DOHH2 (cell line): ENCODE results near the gene BIN1.

Experiments used
- H3F3A ChIP-seq: fragments of 200-600 bp; sonication (generic), shearing (Covaris generic); 2 replicates; pipeline ENCODE4 v1.6.0; 2016; ENCODE audit warnings: antibody characterized with exemption, mild to moderate bottlenecking; ENCODE audit not compliant: control insufficient read depth, insufficient read depth
- H3K27ac ChIP-seq: fragments of 200-600 bp; sonication (generic); 2 replicates; pipeline ENCODE4 v1.5.1; 2014; ENCODE audit warnings: low read depth, mild to moderate bottlenecking, low read length, moderate library complexity
- H3K27me3 ChIP-seq: fragments of 200-600 bp; sonication (generic); 2 replicates; pipeline ENCODE4 v1.6.1; 2014; ENCODE audit warnings: mild to moderate bottlenecking, low read length, mixed read lengths; ENCODE audit not compliant: control insufficient read depth
- H3K36me3 ChIP-seq: fragments of 200-600 bp; sonication (generic); 2 replicates; pipeline ENCODE4 v1.6.1; 2014; ENCODE audit warnings: mild to moderate bottlenecking, low read length, moderate library complexity, mixed read lengths; ENCODE audit not compliant: control insufficient read depth
- H3K4me1 ChIP-seq: fragments of 200-600 bp; sonication (generic); 2 replicates; pipeline ENCODE4 v1.6.1; 2014; ENCODE audit warnings: mild to moderate bottlenecking, low read length, mixed read lengths; ENCODE audit not compliant: control insufficient read depth
- H3K4me2 ChIP-seq: fragments of 200-600 bp; sonication (generic); 2 replicates; pipeline ENCODE4 v1.6.0; 2014; ENCODE audit warnings: mild to moderate bottlenecking, low read length, moderate library complexity
- H3K4me3 ChIP-seq: fragments of 200-600 bp; sonication (generic); 2 replicates; pipeline ENCODE4 v1.5.1; 2014; ENCODE audit warnings: mild to moderate bottlenecking, low read length, mixed read lengths
- H3K79me2 ChIP-seq: fragments of 200-600 bp; sonication (generic); 2 replicates; pipeline ENCODE4 v1.6.1; 2014; ENCODE audit warnings: mild to moderate bottlenecking, low read length, mixed read lengths; ENCODE audit not compliant: control insufficient read depth
- H3K9me2 ChIP-seq: fragments of 200-600 bp; sonication (generic); replicated peaks from 2 replicates; pipeline ENCODE4 v1.6.1; 2014; ENCODE audit warnings: mild to moderate bottlenecking, low read length, mixed read lengths; ENCODE audit not compliant: control insufficient read depth
- H3K9me3 ChIP-seq: fragments of 200-600 bp; sonication (generic); 2 replicates; pipeline ENCODE4 v1.6.1; 2014; ENCODE audit warnings: antibody characterized with exemption, low read length, mixed read lengths; ENCODE audit not compliant: control insufficient read depth, insufficient read depth
- H4K20me1 ChIP-seq: fragments of 200-600 bp; sonication (generic); 2 replicates; pipeline ENCODE4 v1.6.0; 2014; ENCODE audit warnings: low read depth, mild to moderate bottlenecking, antibody characterized with exemption, low read length, moderate library complexity; ENCODE audit not compliant: control insufficient read depth, insufficient read depth
- CTCF ChIP-seq: fragments of 200-600 bp; sonication (generic); IDR thresholded peaks from one replicate; pipeline ENCODE4 v1.5.1; 2014; ENCODE audit warnings: antibody characterized with exemption, mild to moderate bottlenecking, low read depth, low read length; ENCODE audit not compliant: poor library complexity, severe bottlenecking
- EZH2phosphoT487 ChIP-seq: fragments of 200-600 bp; sonication (generic); IDR thresholded peaks from 2 replicates; pipeline ENCODE4 v1.6.1; 2017; ENCODE audit warnings: borderline replicate concordance, mild to moderate bottlenecking, antibody characterized with exemption, low read length, moderate library complexity, mixed read lengths

The BIN1 gene

GRCh38 chr2:127056631-127057370 is 50.2 kb downstream of the BIN1 start:
- Histone ChIP-seq H3K4me2 (no peak overlapping the region), H3K9me2 (no peaks in the 10 kb centered on the region), H3K27me3 (no peaks in the 10 kb centered on the region), H3K27ac (no peak overlapping the region), H3K36me3 (no peaks in the 10 kb centered on the region), H4K20me1 (no peaks in the 10 kb centered on the region), H3K79me2 (no peaks in the 10 kb centered on the region), H3K4me1 (no peaks in the 10 kb centered on the region), H3F3A (no peaks in the 10 kb centered on the region), H3K9me3 (no peaks in the 10 kb centered on the region), H3K4me3 (no peak overlapping the region)
- TF ChIP-seq EZH2phosphoT487 = no peak
- no peak for TF ChIP-seq CTCF

DNA sequence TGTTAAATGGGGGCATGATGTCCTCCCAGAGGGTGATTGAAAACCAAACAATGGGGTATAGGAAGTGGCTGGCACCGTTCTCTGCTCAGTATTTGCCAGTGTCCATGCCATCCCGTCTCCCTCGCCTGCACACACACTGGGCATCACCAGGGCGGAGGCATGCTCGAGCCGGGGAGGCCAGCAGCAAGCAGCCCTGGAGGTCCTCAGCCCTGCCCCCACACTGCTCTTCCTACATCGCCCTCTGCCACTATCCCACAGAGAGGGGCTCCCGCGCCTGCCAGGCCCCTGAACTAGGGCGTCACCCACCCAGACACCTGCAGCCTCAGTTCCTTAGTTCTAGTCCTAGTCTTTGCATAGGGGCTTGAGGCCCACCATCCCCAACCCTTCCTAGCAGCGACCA is 50.9 kb downstream of the BIN1 start:
- TF ChIP-seq EZH2phosphoT487 (no peak), CTCF (no peak)
- Histone ChIP-seq H3K27ac (no peak overlapping the region), H3K9me2 (no peaks in the 10 kb centered on the region), H4K20me1 (no peaks in the 10 kb centered on the region), H3K27me3 (no peaks in the 10 kb centered on the region), H3K4me1 (no peaks in the 10 kb centered on the region), H3K79me2 (no peaks in the 10 kb centered on the region), H3K9me3 (no peaks in the 10 kb centered on the region), H3K4me3 (no peak overlapping the region), H3K4me2 (no peak overlapping the region), H3K36me3 (no peaks in the 10 kb centered on the region), H3F3A (no peaks in the 10 kb centered on the region)

DNA sequence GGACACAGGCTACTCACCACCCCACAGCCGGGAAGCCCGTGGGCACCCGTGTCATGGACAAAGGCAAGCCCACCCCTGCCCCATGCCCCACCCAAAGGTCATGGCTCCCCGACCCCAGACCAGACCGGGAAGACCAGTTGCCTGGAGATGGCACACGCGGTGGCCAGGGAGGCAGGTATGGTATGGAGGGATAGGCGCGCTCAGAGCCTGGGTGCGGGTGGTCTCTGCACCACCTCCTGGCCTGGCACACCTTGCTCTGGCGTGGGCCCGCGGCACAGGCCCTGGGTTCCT is 51.2 kb downstream of the BIN1 start:
- H3K27me3 ChIP-seq = no peaks in the 10 kb centered on the region
- H3K9me2 ChIP-seq = no peaks in the 10 kb centered on the region
- H3F3A ChIP-seq = no peaks in the 10 kb centered on the region
- TF ChIP-seq EZH2phosphoT487 (no peak), CTCF (no peak)
- no peak overlapping the region for H3K27ac ChIP-seq
- no peaks in the 10 kb centered on the region for H3K79me2 ChIP-seq
- no peak overlapping the region for H3K4me2 ChIP-seq
- no peaks in the 10 kb centered on the region for H3K9me3 ChIP-seq
- no peaks in the 10 kb centered on the region for H3K36me3 ChIP-seq
- no peaks in the 10 kb centered on the region for H4K20me1 ChIP-seq
- H3K4me3 ChIP-seq = no peak overlapping the region
- no peaks in the 10 kb centered on the region for H3K4me1 ChIP-seq
